Endothelial cell (in vitro differentiated cells): Measurements from ENCODE around the gene FXYD6. TPM values are rescaled to one million over a fixed set of nuclear protein-coding genes. Genes with fewer than 3 reads are reported as not detected.

ENCODE experiments used
- DNase-seq: peaks from one replicate; pipeline ENCODE4 v3.0.0; 2021; ENCODE audit warnings: low spot score
- H3K27ac Mint-ChIP-seq: one replicate; pipeline ENCODE4 v1.8.0; 2021; ENCODE audit warnings: mixed read lengths, inconsistent platforms; ENCODE audit not compliant: unreplicated experiment
- H3K27me3 Mint-ChIP-seq: one replicate; pipeline ENCODE4 v1.8.0; 2021; ENCODE audit warnings: mild to moderate bottlenecking, moderate library complexity, mixed read lengths, inconsistent platforms; ENCODE audit not compliant: unreplicated experiment
- H3K36me3 Mint-ChIP-seq: one replicate; pipeline ENCODE4 v1.8.0; 2021; ENCODE audit warnings: mild to moderate bottlenecking, low read depth, mixed read lengths, inconsistent platforms; ENCODE audit not compliant: unreplicated experiment
- H3K4me1 Mint-ChIP-seq: one replicate; pipeline ENCODE4 v1.8.0; 2021; ENCODE audit warnings: mild to moderate bottlenecking, mixed read lengths, inconsistent platforms; ENCODE audit not compliant: unreplicated experiment
- H3K4me3 Mint-ChIP-seq: one replicate; pipeline ENCODE4 v1.8.0; 2021; ENCODE audit warnings: mild to moderate bottlenecking, mixed read lengths, inconsistent platforms; ENCODE audit not compliant: unreplicated experiment
- H3K9me3 Mint-ChIP-seq: one replicate; pipeline ENCODE4 v1.8.0; 2021; ENCODE audit warnings: mixed read lengths, inconsistent platforms; ENCODE audit not compliant: unreplicated experiment
- total RNA-seq: library from RNA; stranded (reverse); fragmentation: NEBNext Ultra II Directional; extraction: Animal tissue kit (Norgen Biotek cat#: 25700); gene quantifications from one replicate; pipeline ENCODE4 v1.2.1, GENCODE V29; 2021; ENCODE audit not compliant: unreplicated experiment
- TF ChIP-seq, protein P1 (sequence below): fragments of 200-600 bp; sonication (generic); IDR thresholded peaks from one replicate; pipeline ENCODE4 v1.5.0; 2021; ENCODE audit warnings: antibody characterized with exemption; ENCODE audit not compliant: unreplicated experiment

The FXYD6 gene
- total RNA-seq, 1 donor from 2014 or later: 18.1 TPM

DNA sequence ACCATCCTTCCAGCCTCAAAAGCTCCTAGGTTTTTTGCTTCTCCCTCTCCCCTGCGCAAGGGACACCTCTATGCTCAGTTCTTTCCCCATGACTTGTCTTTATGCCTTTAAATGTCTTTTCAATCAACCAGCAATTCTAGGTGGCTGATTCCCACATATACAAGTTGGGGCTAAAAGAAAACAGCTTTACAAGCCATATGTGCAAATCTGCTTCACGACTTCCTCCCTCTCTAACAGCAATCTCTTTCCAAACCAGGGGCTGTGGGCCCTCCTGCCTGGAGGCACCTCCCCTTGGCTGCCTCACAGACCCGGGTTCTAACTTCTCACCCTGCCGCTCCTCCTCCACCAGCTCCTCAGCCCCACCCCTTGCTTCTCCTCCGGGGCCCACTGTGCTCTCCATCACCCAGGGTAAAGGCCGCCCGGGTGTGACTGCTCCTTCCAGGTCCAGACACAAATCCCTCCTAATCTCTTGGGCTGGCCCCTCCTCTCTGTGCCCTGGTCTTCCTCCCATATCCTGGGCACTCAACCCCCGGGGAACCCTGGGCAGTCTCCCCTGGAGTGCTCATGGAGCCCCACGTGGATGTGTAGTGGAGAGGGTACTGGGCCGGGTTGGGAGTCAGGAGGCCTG lies 38.6 kb upstream of the FXYD6 start:
- Mint-ChIP-seq H3K4me3 (no peak overlapping the region), H3K27me3 (peaks cover 3% of the 10 kb centered on the region), H3K9me3 (no peaks in the 10 kb centered on the region), H3K27ac (peak overlapping the region; percentile 48), H3K4me1 (peaks cover 10% of the 10 kb centered on the region), H3K36me3 (no peaks in the 10 kb centered on the region)
- TF ChIP-seq, protein P1, sequence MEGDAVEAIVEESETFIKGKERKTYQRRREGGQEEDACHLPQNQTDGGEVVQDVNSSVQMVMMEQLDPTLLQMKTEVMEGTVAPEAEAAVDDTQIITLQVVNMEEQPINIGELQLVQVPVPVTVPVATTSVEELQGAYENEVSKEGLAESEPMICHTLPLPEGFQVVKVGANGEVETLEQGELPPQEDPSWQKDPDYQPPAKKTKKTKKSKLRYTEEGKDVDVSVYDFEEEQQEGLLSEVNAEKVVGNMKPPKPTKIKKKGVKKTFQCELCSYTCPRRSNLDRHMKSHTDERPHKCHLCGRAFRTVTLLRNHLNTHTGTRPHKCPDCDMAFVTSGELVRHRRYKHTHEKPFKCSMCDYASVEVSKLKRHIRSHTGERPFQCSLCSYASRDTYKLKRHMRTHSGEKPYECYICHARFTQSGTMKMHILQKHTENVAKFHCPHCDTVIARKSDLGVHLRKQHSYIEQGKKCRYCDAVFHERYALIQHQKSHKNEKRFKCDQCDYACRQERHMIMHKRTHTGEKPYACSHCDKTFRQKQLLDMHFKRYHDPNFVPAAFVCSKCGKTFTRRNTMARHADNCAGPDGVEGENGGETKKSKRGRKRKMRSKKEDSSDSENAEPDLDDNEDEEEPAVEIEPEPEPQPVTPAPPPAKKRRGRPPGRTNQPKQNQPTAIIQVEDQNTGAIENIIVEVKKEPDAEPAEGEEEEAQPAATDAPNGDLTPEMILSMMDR: no peak
- DNase-seq: no peak

DNA sequence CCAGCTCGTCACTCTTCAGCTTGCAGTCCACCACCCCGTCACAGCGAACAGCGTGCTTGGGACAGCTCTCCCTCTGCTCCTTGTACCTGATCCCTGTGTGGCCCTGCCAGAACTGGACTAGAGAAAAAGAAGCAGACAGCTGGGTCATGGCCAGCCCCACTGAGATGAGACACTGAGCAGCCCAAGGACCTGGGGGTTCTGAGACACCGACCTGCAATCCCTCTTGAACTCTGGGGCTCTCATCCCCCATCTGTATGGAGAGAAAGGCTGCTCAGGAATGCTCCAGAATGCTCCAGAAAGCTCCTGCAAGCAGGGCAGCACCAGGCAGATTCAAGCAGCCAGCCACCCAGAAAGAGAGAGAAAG lies 37.9 kb upstream of the FXYD6 start:
- H3K27me3 Mint-ChIP-seq: peaks cover 3% of the 10 kb centered on the region
- no peak overlapping the region for H3K4me3 Mint-ChIP-seq
- peaks cover 11% of the 10 kb centered on the region for H3K4me1 Mint-ChIP-seq
- no peaks in the 10 kb centered on the region for H3K9me3 Mint-ChIP-seq
- H3K27ac Mint-ChIP-seq: no peak overlapping the region
- no peaks in the 10 kb centered on the region for H3K36me3 Mint-ChIP-seq
- no peak for DNase-seq
- TF ChIP-seq, protein P1: no peak

DNA sequence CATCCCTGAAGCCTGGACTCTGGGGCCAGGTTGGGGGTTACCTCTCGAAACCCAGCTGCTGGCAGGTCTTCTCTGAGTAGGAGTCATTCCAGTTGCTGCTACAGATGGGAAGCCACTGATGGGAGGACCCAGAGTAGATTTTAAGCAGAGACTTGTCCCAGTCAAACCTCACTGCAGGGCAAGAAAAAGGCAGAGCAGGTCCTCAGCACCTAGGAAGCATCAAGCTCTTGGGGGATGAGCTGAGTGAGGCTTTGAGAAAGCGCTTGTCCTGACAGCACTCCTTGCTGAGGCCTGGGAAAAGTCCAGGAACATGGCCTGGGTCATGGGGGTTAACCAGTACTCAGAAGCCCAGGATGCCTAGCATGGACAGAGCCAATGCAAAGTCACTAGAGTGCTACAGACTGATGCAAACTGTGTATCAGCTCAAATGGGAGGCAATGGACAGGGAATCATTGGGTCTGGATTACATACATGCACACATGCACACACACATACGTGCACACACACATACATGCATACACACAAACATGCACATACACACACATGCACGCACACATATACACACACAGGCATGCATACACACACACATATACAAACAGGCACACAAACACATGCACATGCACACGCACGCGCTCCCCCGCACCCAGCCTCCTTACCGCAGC lies 37.4 kb upstream of the FXYD6 start:
- Mint-ChIP-seq H3K4me1 (peaks cover 11% of the 10 kb centered on the region), H3K9me3 (no peaks in the 10 kb centered on the region), H3K4me3 (no peak overlapping the region), H3K27me3 (peaks cover 5% of the 10 kb centered on the region), H3K27ac (peak overlapping the region; percentile 1), H3K36me3 (no peaks in the 10 kb centered on the region)
- TF ChIP-seq, protein P1: no peak
- no peak for DNase-seq

- Mint-ChIP-seq H3K27ac (no peak overlapping the region), H3K36me3 (no peaks in the 10 kb centered on the region), H3K9me3 (no peaks in the 10 kb centered on the region), H3K4me3 (no peak overlapping the region), H3K27me3 (peaks cover 5% of the 10 kb centered on the region), H3K4me1 (peaks cover 16% of the 10 kb centered on the region)
- no peak for DNase-seq
- TF ChIP-seq, protein P1: no peak
These were observed 36.0 kb upstream of the FXYD6 start for GRCh38 chr11:117912497-117912896.

GRCh38 chr11:117911694-117912093 lies 35.2 kb upstream of the FXYD6 start:
- Mint-ChIP-seq H3K9me3 (no peaks in the 10 kb centered on the region), H3K27ac (no peak overlapping the region), H3K36me3 (no peaks in the 10 kb centered on the region), H3K4me3 (no peak overlapping the region), H3K4me1 (peaks cover 16% of the 10 kb centered on the region), H3K27me3 (peaks cover 5% of the 10 kb centered on the region)
- TF ChIP-seq, protein P1: no peak
- no peak for DNase-seq
